Tibial artery (tissue), 4 donors: ENCODE measurements around the gene SPDYE3.
"Not testable (repeated sequence)": the region's sequence is repeated elsewhere in the genome, so short reads cannot be mapped to it uniquely, and the experiment has no call there.

Experiments
- DNase-seq, 2 donors: peaks; one replicate each; pipeline ENCODE4 v3.0.0-alpha.2; 2019
- H3K27ac ChIP-seq, 2 donors: fragments of 200-600 bp; sonication (generic) in 1 of 2; 1 replicate in 1 of 2; 2 replicates in 1 of 2; pipeline ENCODE4 v1.5.1; 2018 to 2019; ENCODE audit warnings: mild to moderate bottlenecking in 1 of 2
- H3K27me3 ChIP-seq, 2 donors: fragments of 200-600 bp; sonication (generic) in 1 of 2; one replicate each; pipeline versions ENCODE4 v1.5.1 to v1.6.0; 2016 to 2019
- H3K36me3 ChIP-seq, 3 donors: fragments of 200-600 bp; sonication (generic) in 2 of 3; one replicate each; pipeline ENCODE4 v1.5.1; 2016 to 2019; ENCODE audit warnings: mild to moderate bottlenecking in 2 of 3
- H3K4me1 ChIP-seq, 4 donors: fragments of 200-600 bp; sonication (generic) in 2 of 4; 1 replicate in 3 of 4; 2 replicates in 1 of 4; pipeline ENCODE4 v1.5.1; 2016 to 2019
- H3K4me3 ChIP-seq, 2 donors: fragments of 200-600 bp; sonication (generic) in 1 of 2; 1 replicate in 1 of 2; 2 replicates in 1 of 2; pipeline ENCODE4 v1.5.1; 2018 to 2019; ENCODE audit warnings: mild to moderate bottlenecking in 2 of 2
- H3K9me3 ChIP-seq, 3 donors: fragments of 200-600 bp; sonication (generic) in 1 of 3; one replicate each; pipeline ENCODE4 v1.5.1; 2016 to 2019
- intact Hi-C: fragments of 100-400 bp; cut with DNase I; formaldehyde crosslinking; loops from one replicate; pipeline ENCODE4 v1.15.0; 2023; ENCODE audit warnings: low total_unique reads
- TF ChIP-seq, protein P1 (sequence below), 2 experiments: fragments of 200-600 bp in 1 of 2; fragments of 450-650 bp in 1 of 2; IDR thresholded peaks; one replicate each; pipeline ENCODE4 v1.5.1; 2017 to 2019; ENCODE audit warnings: antibody characterized with exemption in 2 of 2, mild to moderate bottlenecking in 1 of 2, moderate library complexity in 1 of 2

The SPDYE3 gene, protein sequence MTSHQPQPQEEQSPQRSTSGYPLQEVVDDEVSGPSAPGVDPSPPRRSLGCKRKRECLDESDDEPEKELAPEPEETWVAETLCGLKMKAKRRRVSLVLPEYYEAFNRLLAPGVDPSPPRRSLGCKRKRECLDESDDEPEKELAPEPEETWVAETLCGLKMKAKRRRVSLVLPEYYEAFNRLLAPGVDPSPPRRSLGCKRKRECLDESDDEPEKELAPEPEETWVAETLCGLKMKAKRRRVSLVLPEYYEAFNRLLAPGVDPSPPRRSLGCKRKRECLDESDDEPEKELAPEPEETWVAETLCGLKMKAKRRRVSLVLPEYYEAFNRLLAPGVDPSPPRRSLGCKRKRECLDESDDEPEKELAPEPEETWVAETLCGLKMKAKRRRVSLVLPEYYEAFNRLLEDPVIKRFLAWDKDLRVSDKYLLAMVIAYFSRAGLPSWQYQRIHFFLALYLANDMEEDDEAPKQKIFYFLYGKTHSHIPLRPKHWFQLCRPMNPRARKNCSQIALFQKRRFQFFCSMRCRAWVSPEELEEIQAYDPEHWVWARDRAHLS

DNA sequence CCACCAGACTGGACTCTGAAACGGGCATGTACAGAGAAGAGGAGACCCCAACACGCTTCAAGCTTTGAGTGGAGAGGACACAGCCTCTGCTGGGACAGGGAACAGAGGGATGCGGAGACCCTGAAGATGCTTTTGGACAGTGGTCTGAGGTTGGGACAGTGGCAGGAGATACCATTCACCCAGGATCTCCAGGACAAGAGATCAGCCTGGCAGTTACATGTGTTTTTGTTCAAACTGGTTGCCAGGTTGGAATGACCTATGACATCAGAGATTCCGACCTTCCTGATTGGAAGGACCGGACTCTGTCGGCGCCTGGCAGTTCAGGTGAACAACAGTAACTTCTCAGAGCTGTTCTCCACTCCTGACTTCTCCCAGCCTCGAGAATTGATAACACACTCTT lies at the start of gene SPDYE3:
SPDYE3 (plus strand) TSS at position 301 of the 400 bp plus-strand sequence. CDS start 184 bp downstream, outside the sequence.
- DNase-seq, H3K9me3 ChIP-seq, H3K27me3 ChIP-seq, H3K4me3 ChIP-seq, H3K27ac ChIP-seq, H3K36me3 ChIP-seq, intact Hi-C loops, H3K4me1 ChIP-seq: not testable (repeated sequence)

DNA sequence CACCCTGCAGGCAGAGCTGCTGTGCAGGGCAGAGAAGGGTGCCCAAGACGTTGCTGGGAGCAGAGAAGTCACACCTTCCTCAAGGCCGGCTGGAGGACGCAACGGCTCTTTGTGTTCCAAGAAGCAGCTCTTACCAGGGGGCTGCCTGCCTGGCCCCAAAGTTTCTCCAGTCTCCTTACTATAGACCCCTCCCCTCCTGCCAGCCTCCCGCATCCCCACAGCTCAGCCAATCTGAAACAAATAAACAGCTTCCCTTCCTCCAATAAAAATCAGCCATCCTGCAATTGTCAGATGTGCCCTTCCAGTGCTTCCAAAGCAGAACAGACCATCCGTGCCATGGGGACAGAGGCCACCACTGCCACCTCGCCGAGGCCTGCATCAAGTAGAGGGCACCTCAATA lies 47.5 kb upstream of the SPDYE3 start:
- intact Hi-C loops, result not testable (repeated sequence)

DNA sequence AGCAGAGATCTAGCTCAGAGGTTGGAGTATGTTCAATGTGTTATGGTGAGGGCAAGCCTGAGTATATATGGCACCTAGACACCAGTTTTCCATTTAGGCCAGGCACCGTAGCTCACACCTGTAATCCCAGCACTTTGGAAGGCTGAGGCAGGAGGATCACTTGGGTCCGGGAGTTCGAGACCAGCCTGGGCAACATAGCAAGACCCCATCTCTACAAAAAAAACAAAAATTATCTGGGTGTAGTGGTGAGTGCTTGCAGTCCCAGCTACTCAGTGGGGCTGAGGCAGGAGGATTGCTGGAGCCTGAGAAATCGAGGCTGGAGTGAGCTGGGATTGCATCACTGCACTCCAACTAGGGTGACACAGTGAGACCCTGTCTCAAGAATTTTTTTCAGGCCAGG lies 44.6 kb upstream of the SPDYE3 start:
- H3K4me1 ChIP-seq, H3K27me3 ChIP-seq, H3K4me3 ChIP-seq, H3K27ac ChIP-seq, intact Hi-C loops, H3K9me3 ChIP-seq, H3K36me3 ChIP-seq, DNase-seq: not testable (repeated sequence)

More for the DNA sequence above, 47.5 kb upstream of the SPDYE3 start:
- H3K27me3 ChIP-seq, H3K27ac ChIP-seq, H3K36me3 ChIP-seq, H3K4me1 ChIP-seq, DNase-seq, H3K4me3 ChIP-seq, H3K9me3 ChIP-seq: not testable (repeated sequence)

DNA sequence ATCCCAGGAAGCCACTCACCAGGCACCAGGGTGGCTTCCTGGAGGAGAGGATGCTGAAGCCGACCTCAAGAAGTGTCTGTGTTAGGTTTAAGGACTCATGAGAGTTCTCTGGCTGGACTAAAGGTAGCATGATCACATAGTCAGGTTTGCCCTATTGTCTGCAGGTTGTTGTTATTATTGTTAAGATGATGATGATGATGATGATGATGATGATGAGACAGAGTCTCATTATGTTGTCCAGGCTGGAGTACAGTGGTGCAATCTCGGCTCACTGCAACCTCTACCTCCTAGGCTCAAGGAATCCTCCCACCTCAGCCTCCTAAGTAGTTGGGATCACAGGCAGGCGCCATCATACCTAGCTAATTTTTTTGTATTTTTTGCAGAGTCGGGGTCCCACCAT lies 43.3 kb upstream of the SPDYE3 start:
- DNase-seq, H3K4me3 ChIP-seq, intact Hi-C loops, H3K36me3 ChIP-seq, H3K4me1 ChIP-seq, H3K27me3 ChIP-seq, H3K9me3 ChIP-seq, H3K27ac ChIP-seq: not testable (repeated sequence)

DNA sequence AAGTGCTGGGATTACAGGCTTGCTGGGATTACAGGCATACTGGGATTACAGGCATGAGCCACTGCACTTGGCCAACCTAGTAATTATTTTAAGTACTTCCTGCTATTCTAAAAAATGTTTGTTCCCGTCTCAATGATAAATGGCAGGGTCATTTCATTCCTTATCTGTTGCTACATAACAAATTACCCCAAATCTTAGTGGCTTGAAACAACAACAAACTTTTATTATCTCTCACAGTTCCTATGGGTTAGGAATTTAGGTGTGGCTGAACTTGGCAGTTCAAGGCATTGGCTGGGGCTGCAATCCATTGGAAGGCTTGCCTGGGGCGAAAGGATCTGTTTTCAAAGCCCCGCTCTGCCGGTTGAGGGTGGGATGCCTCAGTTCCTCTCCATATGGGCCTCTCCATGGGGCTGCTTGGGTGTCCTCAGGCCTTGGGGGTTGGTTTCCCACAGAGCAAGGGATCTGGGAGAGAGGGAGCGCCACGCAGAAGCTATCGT lies 42.8 kb upstream of the SPDYE3 start:
- intact Hi-C loops, H3K4me3 ChIP-seq, H3K4me1 ChIP-seq, H3K27ac ChIP-seq, H3K27me3 ChIP-seq, H3K9me3 ChIP-seq, H3K36me3 ChIP-seq, DNase-seq: not testable (repeated sequence)

DNA sequence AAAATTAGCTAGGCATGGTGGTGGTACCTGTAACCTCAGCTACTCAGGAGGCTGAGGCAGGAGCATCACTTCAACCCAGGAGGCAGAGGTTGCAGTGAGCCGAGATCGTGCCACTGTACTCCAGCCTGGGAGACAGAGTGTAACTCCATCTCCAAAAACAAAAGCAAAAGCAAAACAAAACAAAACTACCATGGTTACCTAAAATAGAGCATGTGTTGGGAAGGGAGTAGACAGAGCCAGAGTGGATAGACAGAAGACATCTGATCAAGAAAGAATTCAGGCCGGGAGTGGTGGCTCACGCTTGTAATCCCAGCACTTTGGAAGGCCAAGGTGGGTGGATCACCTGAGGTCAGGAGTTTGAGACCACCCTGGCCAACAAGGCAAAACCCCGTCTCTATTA lies 41.7 kb upstream of the SPDYE3 start:
- H3K4me1 ChIP-seq, H3K27ac ChIP-seq, H3K4me3 ChIP-seq, DNase-seq, H3K36me3 ChIP-seq, intact Hi-C loops, H3K27me3 ChIP-seq, H3K9me3 ChIP-seq: not testable (repeated sequence)

DNA sequence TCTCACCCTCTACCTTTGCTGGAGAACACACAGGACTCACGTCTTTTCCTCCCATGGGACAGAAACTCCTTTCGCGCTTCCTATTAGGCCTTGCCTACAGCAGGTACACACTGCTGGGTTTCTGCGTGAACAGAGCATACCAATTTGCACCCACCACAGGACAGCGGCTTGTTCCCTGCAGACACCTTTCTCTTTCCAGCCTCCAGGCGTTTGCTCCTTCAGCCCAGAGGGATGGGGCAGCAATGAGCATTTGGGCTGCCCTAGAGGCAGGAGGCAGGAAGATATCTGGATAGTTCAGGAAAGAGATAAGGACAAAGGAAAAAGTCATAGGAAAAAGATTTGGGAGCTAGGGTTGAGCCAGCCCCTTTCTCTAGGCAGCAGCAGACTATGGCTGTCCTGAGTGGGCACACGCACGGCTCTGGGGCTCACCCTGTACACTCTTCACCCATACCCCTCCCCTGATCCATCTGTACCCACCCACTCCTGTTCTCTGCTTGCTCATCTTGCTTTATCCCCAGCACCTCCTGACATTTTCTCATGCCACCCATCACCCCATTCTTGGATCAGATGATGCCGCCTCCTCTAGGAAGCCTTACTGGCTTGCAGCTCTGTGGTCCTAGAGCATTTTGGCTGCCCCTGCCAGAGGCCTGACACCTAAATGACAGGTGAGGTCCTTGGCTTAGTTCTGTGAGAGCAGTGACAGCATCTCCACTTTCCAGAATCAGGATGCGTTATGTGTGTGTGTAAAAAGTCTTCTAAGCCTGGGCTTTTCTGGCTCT lies 40.7 kb upstream of the SPDYE3 start:
- TF ChIP-seq, protein P1, sequence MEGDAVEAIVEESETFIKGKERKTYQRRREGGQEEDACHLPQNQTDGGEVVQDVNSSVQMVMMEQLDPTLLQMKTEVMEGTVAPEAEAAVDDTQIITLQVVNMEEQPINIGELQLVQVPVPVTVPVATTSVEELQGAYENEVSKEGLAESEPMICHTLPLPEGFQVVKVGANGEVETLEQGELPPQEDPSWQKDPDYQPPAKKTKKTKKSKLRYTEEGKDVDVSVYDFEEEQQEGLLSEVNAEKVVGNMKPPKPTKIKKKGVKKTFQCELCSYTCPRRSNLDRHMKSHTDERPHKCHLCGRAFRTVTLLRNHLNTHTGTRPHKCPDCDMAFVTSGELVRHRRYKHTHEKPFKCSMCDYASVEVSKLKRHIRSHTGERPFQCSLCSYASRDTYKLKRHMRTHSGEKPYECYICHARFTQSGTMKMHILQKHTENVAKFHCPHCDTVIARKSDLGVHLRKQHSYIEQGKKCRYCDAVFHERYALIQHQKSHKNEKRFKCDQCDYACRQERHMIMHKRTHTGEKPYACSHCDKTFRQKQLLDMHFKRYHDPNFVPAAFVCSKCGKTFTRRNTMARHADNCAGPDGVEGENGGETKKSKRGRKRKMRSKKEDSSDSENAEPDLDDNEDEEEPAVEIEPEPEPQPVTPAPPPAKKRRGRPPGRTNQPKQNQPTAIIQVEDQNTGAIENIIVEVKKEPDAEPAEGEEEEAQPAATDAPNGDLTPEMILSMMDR (IDR thresholded peaks at IDR 0.05), result no peak
- Histone ChIP-seq H3K27me3 (no peaks in the 10 kb centered on the region), H3K4me1 (peaks cover 0 to 12% (median 4%) of the 10 kb centered on the region in 4 donors), H3K27ac (no peak overlapping the region), H3K4me3 (no peak overlapping the region), H3K9me3 (no peaks in the 10 kb centered on the region), H3K36me3 (no peaks in the 10 kb centered on the region)
- intact Hi-C loops, result no loop called here
- no peak for DNase-seq

DNA sequence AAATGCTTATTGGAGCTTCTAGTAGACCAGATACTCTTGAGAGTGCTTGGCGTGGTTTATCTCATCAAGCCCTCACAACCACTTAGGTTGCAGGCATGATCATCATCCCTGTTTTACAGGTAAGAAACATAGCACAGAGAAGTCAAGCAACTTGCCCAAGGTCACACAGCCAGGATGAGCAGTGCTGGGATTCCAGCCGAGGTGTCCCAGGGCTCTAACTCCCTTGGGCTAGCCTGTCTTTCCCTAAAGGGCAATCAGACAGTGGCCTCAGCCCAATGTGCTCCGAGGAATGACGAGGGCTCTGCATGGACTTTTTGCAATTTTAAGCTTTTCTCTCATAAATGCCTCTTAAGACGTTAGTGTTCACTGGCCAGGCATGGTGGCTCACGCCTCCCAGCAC lies 39.9 kb upstream of the SPDYE3 start:
- intact Hi-C loops, result no loop called here
- H3K4me1 ChIP-seq, result peaks cover 0 to 17% (median 8%) of the 10 kb centered on the region in 4 donors
- H3K27ac ChIP-seq, result no peak overlapping the region
- H3K36me3 ChIP-seq, result no peaks in the 10 kb centered on the region
- no peak for DNase-seq
- H3K4me3 ChIP-seq, result no peak overlapping the region
- TF ChIP-seq, protein P1 (IDR thresholded peaks at IDR 0.05), result no peak
- H3K27me3 ChIP-seq, result no peaks in the 10 kb centered on the region
- no peaks in the 10 kb centered on the region for H3K9me3 ChIP-seq

DNA sequence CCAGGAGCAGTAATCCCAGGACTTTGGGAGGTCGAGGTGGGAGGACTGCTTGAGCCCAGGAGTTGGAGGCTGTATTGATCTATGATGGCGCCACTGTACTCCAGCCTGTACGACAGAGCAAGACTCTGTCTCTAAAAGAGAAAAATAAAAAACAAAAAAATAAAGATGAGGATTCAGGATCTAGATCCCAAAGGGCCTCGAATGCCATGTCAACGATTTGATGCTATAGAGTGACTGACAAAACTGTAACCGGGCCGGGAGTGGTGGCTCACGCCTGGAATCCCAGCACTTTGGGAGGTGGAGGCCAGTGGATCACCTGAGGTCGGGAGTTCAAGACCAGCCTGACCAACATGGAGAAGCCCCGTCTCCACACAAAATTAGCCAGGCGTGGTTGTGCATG lies 38.6 kb upstream of the SPDYE3 start:
- H3K36me3 ChIP-seq, H3K9me3 ChIP-seq, DNase-seq, H3K27ac ChIP-seq, H3K27me3 ChIP-seq, H3K4me3 ChIP-seq, intact Hi-C loops: not testable (repeated sequence)
- H3K4me1 ChIP-seq, result peaks cover 0 to 17% (median 10%) of the 10 kb centered on the region in 4 donors

DNA sequence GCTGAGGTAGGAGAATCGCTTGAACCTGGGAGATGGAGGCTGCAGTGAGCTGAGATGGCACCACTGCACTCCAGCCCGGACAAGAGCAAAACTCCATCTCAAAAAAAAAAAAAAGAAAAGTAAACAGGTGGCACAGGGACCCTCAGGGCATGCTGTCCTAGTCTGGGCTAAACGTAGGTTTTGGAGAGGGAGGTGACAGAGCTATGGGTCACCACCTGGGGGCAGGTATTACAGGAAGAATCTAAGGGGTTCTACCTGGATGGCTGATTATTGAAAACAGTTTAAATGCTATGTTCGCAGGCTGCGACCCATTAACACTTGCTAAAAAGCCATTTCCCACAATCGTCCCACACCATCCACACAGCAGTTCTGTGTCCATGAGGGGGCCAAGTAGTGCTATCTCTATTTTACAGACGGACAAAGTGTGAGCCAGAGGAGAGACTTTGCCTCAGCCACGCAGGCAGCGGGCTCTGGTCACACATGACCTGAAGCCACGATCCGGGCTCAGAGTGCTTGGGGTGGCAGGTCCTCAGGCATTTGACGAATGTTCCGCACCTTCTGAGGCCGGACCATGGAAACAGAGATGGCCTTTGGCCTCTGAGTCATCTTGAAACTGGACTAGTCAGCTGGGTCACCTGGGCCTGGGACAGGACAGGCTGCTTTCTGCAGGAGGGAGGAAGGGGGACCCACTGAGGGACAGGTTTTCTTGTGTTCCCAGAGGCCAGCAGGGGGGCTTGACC lies 38.0 kb upstream of the SPDYE3 start:
- peaks cover 0 to 17% (median 10%) of the 10 kb centered on the region in 4 donors for H3K4me1 ChIP-seq
- H3K36me3 ChIP-seq, intact Hi-C loops, H3K27ac ChIP-seq, H3K4me3 ChIP-seq, H3K27me3 ChIP-seq, DNase-seq, H3K9me3 ChIP-seq: not testable (repeated sequence)
